HCT116 (cell line): ENCODE data around the gene RENBP. TPM values are rescaled to one million over a fixed set of nuclear protein-coding genes. Genes with fewer than 3 reads are reported as not detected.

ENCODE experiments used
- ATAC-seq: fragments of 200-7000 bp; cut with Tn5 transposase; 2 replicates; pipeline ENCODE4 v1.9.1; 2020; ENCODE audit warnings: mild to moderate bottlenecking, moderate library complexity
- BruUV-seq: library from RNA; stranded (reverse); fragments of 400-500 nt; replicated peaks from 2 replicates; lab custom pipeline; 2021; lab: Mats Ljungman, UMichigan
- CTCF ChIA-PET: fragments of 300-600 bp; sonication (Branson Sonifier 250); formaldehyde crosslinking; loops from one replicate; lab custom pipeline; 2021; ENCODE audit warnings: antibody characterized with exemption; lab: Charles Lee
- POLR2A ChIA-PET: fragments of 300-600, 350-600 bp; sonication (Branson Sonifier 250); formaldehyde crosslinking; loops from one replicate; lab custom pipeline; 2021; ENCODE audit warnings: antibody characterized with exemption; lab: Charles Lee
- RAD21 ChIA-PET, 2 experiments: fragments of 300-600 bp; sonication (Branson Sonifier 250); formaldehyde crosslinking; loops; one replicate each; lab custom pipeline; 2023; ENCODE audit warnings: low total read pairs in 2 of 2; ENCODE audit not compliant: uncharacterized antibody in 2 of 2, unreplicated experiment in 2 of 2, low non-redundant PET in 1 of 2; lab: Charles Lee
- DNase-seq: peaks from one replicate; pipeline ENCODE4 v3.0.0-alpha.2; 2010; ENCODE audit warnings: low read depth, low spot score
- H2AFZ ChIP-seq: fragments of 200-600 bp; shearing (Covaris generic), sonication (generic); 2 replicates; pipeline ENCODE4 v1.6.1; 2017; ENCODE audit warnings: low read depth, mixed run types, mixed read lengths, antibody characterized with exemption, low read length; ENCODE audit not compliant: poor library complexity, severe bottlenecking
- H3K27ac ChIP-seq: 2 replicates; pipeline ENCODE4 v1.5.1; 2012; ENCODE audit warnings: low read depth, low read length
- H3K27me3 ChIP-seq: fragments of 200-600 bp; sonication (generic); 2 replicates; pipeline ENCODE4 v1.6.1; 2016; ENCODE audit warnings: mixed run types, low read length, mixed read lengths; ENCODE audit not compliant: insufficient read depth
- H3K36me3 ChIP-seq, 2 experiments: fragments of 200-500 bp in 1 of 2; fragments of 200-600 bp in 1 of 2; sonication (Bioruptor generic) in 1 of 2; sonication (generic) in 1 of 2; 2 replicates each; pipeline versions ENCODE4 v1.5.1 to v1.6.1; 2014 to 2016; ENCODE audit warnings: low read length in 2 of 2, inconsistent platforms in 1 of 2, mixed read lengths in 1 of 2, mixed run types in 1 of 2; ENCODE audit not compliant: insufficient read depth in 2 of 2, control insufficient read depth in 1 of 2
- H3K4me1 ChIP-seq, 2 experiments: fragments of 200-600 bp in 1 of 2; sonication (generic) in 1 of 2; 2 replicates each; pipeline versions ENCODE4 v1.5.1 to v1.6.1; 2012 to 2017; ENCODE audit warnings: low read length in 2 of 2, inconsistent platforms in 1 of 2, mild to moderate bottlenecking in 1 of 2, mixed read lengths in 1 of 2, mixed run types in 1 of 2, moderate library complexity in 1 of 2; ENCODE audit not compliant: insufficient read depth in 2 of 2, control insufficient read depth in 1 of 2
- H3K4me2 ChIP-seq: fragments of 200-600 bp; sonication (generic); 2 replicates; pipeline ENCODE4 v1.6.1; 2017; ENCODE audit warnings: mixed run types, low read length, mixed read lengths
- H3K4me3 ChIP-seq, 2 experiments: fragments of 200-600 bp in 1 of 2; sonication (generic) in 1 of 2; replicated peaks in 1 of 2; 2 replicates each; pipeline ENCODE4 v1.5.1; 2011 to 2016; ENCODE audit warnings: low read length in 2 of 2, control low read depth in 1 of 2, low read depth in 1 of 2, mild to moderate bottlenecking in 1 of 2, mixed read lengths in 1 of 2, mixed run types in 1 of 2
- H3K79me2 ChIP-seq: fragments of 200-600 bp; sonication (generic); 2 replicates; pipeline ENCODE4 v1.6.1; 2017; ENCODE audit warnings: mild to moderate bottlenecking, mixed run types, low read length, moderate library complexity, mixed read lengths; ENCODE audit not compliant: insufficient read depth
- H3K9ac ChIP-seq: fragments of 200-600 bp; sonication (generic); 2 replicates; pipeline ENCODE4 v1.6.1; 2016; ENCODE audit warnings: low read length, mixed read lengths
- H3K9me2 ChIP-seq: fragments of 200-600 bp; sonication (generic), shearing (Covaris generic); 2 replicates; pipeline ENCODE4 v1.6.1; 2017; ENCODE audit warnings: mixed run types, mild to moderate bottlenecking, moderate library complexity; ENCODE audit not compliant: insufficient read depth
- H3K9me3 ChIP-seq, 2 experiments: fragments of 200-500 bp in 1 of 2; fragments of 200-600 bp in 1 of 2; sonication (Bioruptor generic) in 1 of 2; sonication (generic) in 1 of 2; 2 replicates each; pipeline ENCODE4 v1.6.1; 2014 to 2017; ENCODE audit warnings: low read length in 2 of 2, mixed read lengths in 2 of 2, inconsistent platforms in 1 of 2, low read depth in 1 of 2, mild to moderate bottlenecking in 1 of 2, mixed run types in 1 of 2, moderate library complexity in 1 of 2; ENCODE audit not compliant: control insufficient read depth in 1 of 2, insufficient read depth in 1 of 2
- H4K20me1 ChIP-seq: fragments of 200-600 bp; sonication (generic), shearing (Covaris generic); 2 replicates; pipeline ENCODE4 v1.6.1; 2017; ENCODE audit warnings: mixed run types, mild to moderate bottlenecking, moderate library complexity; ENCODE audit not compliant: insufficient read depth
- CTCF ChIP-seq, 3 experiments: fragments of 200-600 bp in 1 of 3; sonication (generic) in 1 of 3; IDR thresholded peaks in 2 of 3; conservative IDR thresholded peaks in 1 of 3; 2 replicates each; pipeline ENCODE4 v1.5.1; 2012 to 2017; ENCODE audit warnings: low read depth in 2 of 3, low read length in 2 of 3, antibody characterized with exemption in 1 of 3, borderline replicate concordance in 1 of 3, control low read depth in 1 of 3, mild to moderate bottlenecking in 1 of 3, mixed read lengths in 1 of 3, mixed run types in 1 of 3, moderate library complexity in 1 of 3; ENCODE audit not compliant: insufficient read depth in 1 of 3
- EGR1 ChIP-seq: IDR thresholded peaks from 2 replicates; pipeline ENCODE4 v1.6.1; 2012; ENCODE audit warnings: low read depth
- ELF1 ChIP-seq: IDR thresholded peaks from 2 replicates; pipeline ENCODE4 v1.6.1; 2012; ENCODE audit warnings: low read depth, borderline replicate concordance
- SIN3A ChIP-seq: IDR thresholded peaks from 2 replicates; pipeline ENCODE4 v1.6.1; 2012; ENCODE audit warnings: low read depth
- YY1 ChIP-seq: IDR thresholded peaks from 2 replicates; pipeline ENCODE4 v1.6.1; 2011; ENCODE audit warnings: low read length, low read depth, moderate library complexity, mild to moderate bottlenecking; ENCODE audit not compliant: insufficient replicate concordance; ENCODE audit errors: extremely low read depth
- intact Hi-C: fragments of 100-400 bp; cut with micrococcal nuclease; formaldehyde crosslinking; loops from 2 replicates; pipeline ENCODE4 v1.10.0; 2022
- total RNA-seq: library from RNA; stranded (reverse); gene quantifications from one replicate; pipeline ENCODE4 v1.2.1, GENCODE V29; 2021; ENCODE audit not compliant: unreplicated experiment

RENBP gene
- total RNA-seq, 1 experiment from 2014 or later = 1.3 TPM

DNA sequence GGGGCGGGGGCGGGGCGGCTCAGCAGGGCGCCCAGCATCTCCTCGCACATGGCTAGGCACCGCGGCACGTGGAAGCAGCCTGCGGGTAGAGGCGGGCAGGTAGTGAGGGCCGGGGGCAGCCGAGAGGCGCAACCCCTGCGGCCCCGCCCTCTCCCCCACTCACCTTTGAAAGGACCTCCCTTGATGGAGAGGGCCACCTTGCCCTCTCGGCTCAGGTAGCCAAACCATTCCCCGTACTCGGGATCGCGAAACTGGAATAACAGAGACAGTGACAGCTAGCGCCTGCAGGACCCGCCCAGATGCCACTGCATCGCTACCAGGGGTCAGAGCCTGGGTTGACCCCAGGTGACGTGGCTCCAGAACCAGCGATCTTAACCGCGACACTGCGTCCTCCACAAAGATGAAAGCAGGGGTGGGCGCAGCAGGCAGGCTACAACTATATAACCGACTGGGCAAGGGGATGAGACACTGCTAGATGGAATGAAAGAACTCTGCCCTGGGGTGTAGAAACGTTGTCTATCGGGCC, 9.1 kb downstream of the RENBP start:
- H3K9me2 ChIP-seq = no peaks in the 10 kb centered on the region
- H4K20me1 ChIP-seq = no peaks in the 10 kb centered on the region
- no TSS peak for BruUV-seq
- DNase-seq = no peak
- intact Hi-C loops = no loop called here
- peaks cover 0 to 5% of the 10 kb centered on the region in 2 experiments; a peak in 2 of 4 replicates for H3K36me3 ChIP-seq
- ChIA-PET RAD21 (no interaction called here), POLR2A (interaction anchor here (0.7 to 0.8 kb wide), 2 partner anchors 10 to 12 kb away, joined by 3 read pairs; no protein-coding TSS in a partner anchor), CTCF (interaction anchor here (1.0 to 1.7 kb wide), 2 partner anchors 11 to 12 kb away, joined by 6 read pairs; no protein-coding TSS in a partner anchor)
- ATAC-seq = peak; percentile 28
- no peak for TF ChIP-seq YY1
- no peak for TF ChIP-seq CTCF (IDR thresholded peaks at IDR 0.05 in 2 of 3, conservative IDR thresholded peaks at IDR 0.05 in 1 of 3; ENCODE audit: borderline replicate concordance in 1 of 3, insufficient read depth in 1 of 3, low read depth in 2 of 3, low read length in 2 of 3)
- TF ChIP-seq ELF1 = no peak
- TF ChIP-seq EGR1 = no peak
- no peak for TF ChIP-seq SIN3A
- H2AFZ ChIP-seq = no peak overlapping the region
- peaks cover 30% of the 10 kb centered on the region for H3K79me2 ChIP-seq
- H3K9me3 ChIP-seq = no peaks in the 10 kb centered on the region
- peak overlapping the region; percentile 48 for H3K27ac ChIP-seq
- peak overlapping the region; percentile 80 for H3K4me2 ChIP-seq
- no peaks in the 10 kb centered on the region for H3K27me3 ChIP-seq
- peak overlapping the region; percentile 36 to 54 for H3K4me3 ChIP-seq
- H3K9ac ChIP-seq = peak overlapping the region; percentile 65
- peaks cover 3 to 12% of the 10 kb centered on the region in 2 experiments; a peak in 1 of 4 replicates for H3K4me1 ChIP-seq
